NCI-H2171 treated with DMSO at 0.1 percent for 48 hours (cell line): ENCODE results near the gene TBC1D5.
"Not testable (repeated sequence)": the region's sequence is repeated elsewhere in the genome, so short reads cannot be mapped to it uniquely, and the experiment has no call there.

Experiments
- DNase-seq: peaks from one replicate; lab custom pipeline; 2025; lab: John Stamatoyannopoulos, UW

Gene TBC1D5

DNA sequence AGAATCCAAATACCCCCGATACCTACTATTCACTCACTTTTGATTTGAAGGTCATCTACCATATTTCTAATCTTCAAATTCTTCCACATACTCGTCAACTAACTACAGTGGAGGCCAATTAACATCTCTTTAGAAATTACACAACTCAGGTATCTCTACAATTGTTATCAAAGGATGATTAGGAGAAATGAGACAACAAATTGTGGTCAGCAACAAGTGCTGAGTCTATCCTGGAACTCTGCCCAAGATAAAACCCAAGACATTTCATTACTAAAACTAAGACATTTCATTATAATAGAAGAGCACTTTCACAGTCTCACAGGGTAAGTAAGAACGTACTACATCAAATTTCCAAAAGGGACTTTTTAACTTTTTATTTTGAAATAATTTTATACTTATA lies 100.0 kb downstream of the TBC1D5 start:
- no peak for DNase-seq

GRCh38 chr3:17640466-17640865 lies 102.0 kb downstream of the TBC1D5 start:
- no peak for DNase-seq

DNA sequence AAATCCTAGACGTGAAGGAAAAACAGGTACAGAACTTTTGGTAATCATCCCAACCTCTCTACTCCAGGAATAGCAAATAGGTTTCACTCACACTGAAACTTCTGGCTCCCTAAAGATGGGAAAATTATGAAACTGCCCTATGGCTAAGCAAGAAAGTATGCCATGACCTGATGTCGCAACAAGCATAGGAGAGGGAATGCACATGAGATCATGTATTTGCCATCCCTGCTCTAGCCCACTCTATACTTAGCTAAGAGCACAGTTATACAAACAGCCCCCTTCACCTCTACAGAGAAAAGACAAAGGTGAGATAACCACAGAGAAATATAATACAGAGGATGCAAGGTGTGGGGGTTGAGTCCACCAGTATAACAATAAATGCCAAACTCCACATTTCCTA lies 102.7 kb downstream of the TBC1D5 start:
- no peak for DNase-seq

GRCh38 chr3:17639257-17639656 lies 103.2 kb downstream of the TBC1D5 start:
- DNase-seq = no peak

GRCh38 chr3:17638356-17638755 lies 104.1 kb downstream of the TBC1D5 start:
- DNase-seq = no peak

GRCh38 chr3:17635675-17636074 lies 106.8 kb downstream of the TBC1D5 start:
- not testable (repeated sequence) for DNase-seq

DNA sequence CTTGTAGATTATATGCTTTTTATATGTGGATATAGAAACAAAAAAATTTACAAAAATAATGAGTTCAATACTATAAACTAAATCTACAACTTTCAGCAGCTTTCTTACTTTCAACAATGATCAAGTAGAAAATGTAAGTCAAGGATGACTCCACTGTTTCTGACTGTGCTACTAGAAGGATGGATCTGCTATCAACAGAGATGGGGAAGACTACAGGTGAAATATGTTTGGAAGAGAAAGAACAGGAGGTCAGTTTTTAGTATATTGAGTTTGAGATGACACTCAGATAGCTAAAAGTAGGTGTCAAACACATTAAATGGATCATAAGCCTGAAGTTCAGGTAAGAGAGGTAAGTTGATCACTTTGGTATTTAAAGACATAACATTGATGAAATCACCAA lies 107.5 kb downstream of the TBC1D5 start:
- DNase-seq = no peak

DNA sequence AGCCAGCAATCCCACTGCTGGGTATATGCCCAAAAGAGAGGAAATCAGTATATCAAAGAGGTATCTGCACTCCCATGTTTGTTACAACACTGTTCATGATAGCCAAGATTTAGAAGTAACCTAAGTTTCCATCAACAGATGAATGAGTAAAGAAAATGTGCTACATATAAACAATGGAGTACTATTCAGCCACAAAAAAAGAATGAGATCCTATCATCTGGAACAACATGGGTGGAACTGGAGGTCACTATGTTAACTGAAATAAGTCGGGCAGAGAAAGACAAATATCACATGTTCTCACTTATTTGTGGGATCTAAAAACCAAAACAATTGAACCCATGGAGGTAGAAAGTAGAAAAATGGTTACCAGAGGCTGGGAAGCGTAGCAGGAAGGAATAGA lies 108.2 kb downstream of the TBC1D5 start:
- no peak for DNase-seq

DNA sequence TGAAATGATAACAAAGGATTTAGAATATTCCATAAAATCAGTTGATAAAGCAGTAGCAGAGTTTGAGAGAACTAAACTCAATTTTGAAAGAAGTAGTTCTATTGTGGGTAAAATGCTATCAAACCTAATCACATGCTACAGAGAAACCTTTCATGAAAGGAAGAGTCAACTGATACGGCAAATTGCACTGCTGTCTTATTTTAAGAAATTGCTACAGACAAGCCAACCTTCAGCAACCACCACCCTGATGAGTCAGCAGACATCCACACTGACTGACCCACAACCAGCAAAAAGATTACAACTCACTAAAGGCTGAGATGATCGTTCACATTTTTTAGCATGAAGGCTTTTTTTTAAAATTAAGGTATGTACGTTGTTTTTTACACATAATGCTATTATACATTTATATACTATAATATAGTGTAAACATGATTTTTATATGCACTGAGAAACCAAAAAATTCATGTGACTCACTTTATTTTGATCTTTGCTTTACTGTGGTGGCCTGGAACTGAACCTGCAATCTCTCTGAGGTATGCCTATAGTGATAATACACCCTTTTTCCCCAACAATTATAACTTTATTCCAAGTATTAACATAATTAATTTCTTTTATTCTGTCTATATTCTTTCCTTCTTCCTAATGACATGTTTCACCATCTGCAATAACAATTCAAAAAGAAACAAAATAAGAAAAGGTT lies 109.9 kb downstream of the TBC1D5 start:
- DNase-seq = no peak

DNA sequence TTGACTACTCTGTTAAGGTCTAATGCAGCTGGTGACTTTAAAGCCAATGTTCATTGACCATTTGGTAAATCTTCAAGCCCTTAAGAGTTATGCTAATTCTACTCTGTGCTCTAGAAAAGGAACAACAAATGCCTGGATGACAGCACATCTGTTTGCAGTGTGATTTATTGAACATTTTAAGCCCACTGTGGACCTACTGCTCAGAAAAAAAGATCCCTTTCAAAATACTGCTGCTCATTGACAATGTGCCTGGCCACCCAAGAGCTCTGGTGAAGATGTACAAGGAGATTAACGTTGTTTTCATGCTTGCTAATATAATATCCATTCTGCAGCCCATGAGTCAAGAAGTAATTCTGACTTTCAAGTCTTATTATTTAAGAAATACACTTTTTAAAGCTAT lies 110.8 kb downstream of the TBC1D5 start:
- DNase-seq = no peak

DNA sequence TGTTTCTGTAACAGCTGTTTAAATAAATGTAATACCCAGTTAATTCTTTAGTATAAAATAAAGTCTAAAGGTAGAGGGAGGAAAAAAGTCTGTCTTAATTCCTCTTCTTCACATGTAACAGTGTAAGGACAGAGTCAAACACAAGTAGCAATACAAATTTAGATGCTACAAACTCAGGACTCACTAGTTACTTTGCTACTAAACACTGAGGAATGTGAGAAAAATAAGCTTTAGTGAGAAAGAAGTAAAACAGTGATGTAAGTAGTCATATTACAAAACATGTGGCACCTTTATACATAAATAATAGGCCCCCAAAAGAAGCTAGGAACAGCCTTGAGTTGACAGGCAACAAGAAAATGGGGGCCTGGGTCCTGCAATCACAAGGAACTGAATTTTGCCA lies 113.0 kb downstream of the TBC1D5 start:
- no peak for DNase-seq

DNA sequence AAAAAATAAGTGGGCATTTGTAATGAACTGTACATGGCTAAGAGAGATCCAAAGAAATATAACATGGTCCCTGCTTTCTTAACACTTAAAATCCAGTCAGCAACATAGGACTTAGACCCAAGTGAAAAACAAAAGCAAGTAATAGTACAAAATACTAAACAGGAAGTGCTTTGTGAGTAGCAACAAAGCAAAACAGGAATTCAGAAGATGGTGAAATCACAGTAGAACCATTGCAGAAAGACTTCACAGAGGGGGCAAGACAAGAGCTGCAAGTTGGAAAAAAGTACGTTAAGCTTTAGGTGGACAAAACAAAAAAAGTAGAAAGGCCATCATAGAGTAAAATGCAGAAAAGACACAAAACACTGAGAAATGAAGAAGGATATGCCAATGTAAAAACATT lies 116.0 kb downstream of the TBC1D5 start:
- DNase-seq = no peak

GRCh38 chr3:17625133-17625532 lies 117.3 kb downstream of the TBC1D5 start:
- DNase-seq = no peak

DNA sequence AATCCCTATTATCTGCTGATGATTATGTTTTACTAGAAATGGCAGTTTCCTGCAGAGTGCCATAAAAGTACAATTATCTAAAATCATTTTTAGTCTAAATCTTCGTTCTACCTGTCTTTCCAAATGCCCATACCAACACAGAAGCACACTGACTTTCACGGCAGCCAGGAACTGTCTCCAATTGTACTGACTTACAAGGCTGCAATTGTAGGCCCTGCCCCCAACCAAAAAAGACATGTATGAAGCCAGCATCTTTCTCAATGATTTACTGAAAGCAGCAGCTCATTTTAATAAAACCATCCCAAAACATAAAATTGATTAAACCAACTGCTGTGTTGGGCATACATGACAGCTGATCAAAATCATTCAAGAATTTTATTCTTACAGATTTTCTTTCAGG lies 119.0 kb downstream of the TBC1D5 start:
- DNase-seq = no peak

DNA sequence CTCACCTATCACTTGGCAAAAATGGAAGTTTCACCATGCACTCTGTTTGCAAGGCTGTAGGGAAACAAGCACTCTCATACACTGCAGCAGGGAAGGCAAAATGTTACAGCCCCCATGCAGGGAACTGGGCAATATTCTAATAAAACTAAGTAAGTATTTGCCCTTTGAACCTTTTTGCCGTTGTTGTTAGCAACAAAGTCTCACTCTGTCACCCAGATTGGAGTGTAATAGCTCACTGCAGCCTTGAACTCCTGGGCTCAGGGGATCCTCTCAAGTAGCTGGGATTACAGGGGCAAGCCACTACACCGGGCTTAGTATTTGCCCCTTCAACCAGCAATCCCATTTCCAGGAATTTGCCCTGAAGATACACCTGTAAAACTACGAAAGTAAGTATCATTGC lies 122.5 kb downstream of the TBC1D5 start:
- DNase-seq = no peak

DNA sequence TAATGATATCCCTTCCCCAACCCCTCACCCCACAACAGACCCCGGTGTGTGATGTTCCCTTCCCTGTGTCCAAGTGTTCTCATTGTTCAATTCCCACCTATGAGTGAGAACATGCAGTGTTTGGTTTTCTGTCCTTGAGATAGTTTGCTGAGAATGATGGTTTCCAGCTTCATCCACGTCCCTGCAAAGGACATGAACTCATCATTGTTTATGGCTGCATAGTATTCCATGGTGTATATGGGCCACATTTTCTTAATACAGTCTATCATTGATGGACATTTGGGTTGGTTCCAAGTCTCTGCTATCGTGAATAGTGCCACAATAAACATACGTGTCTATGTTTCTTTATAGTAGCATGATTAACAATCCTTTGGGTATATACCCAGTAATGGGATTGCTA lies 129.4 kb downstream of the TBC1D5 start:
- DNase-seq = not testable (repeated sequence)

- no peak for DNase-seq
These were observed 134.5 kb downstream of the TBC1D5 start for GRCh38 chr3:17607905-17608304.

DNA sequence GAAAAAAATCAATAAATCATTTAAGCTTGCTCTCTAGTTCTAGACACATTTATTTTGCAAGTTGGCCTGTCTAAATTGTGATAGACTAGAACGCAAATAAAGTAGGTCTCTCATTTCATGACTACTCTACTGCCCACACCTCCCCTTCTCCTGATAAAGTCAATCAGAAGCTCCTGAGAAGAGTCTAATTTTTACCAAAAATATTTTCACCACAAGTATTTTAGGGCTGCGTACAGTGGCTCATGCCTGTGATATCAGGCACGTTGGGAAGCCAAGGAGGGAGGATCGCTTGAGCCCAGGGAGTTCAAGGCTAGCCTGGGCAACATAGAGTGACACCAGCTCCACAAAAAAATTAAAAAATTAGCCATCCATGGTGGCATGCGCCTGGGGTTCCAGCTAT lies 136.5 kb downstream of the TBC1D5 start:
- DNase-seq = no peak

DNA sequence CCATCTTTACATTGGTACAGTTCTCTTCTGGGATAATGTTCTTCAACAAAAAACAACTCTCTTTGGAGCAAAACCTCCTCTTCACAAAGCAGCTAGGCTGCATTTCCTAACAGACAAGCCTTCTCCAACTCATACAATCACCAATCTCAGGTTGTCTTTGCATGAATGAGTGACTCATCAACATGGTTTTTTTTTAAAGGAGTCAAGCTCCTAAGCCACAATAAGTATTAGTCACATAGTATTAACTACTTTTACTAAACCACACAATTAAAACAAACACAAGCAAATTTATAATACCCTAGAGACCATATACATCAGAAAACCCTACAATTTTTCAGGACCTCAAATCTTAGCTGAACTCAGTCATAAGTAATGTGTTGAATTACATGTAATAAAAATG lies 137.4 kb downstream of the TBC1D5 start:
- DNase-seq = no peak

DNA sequence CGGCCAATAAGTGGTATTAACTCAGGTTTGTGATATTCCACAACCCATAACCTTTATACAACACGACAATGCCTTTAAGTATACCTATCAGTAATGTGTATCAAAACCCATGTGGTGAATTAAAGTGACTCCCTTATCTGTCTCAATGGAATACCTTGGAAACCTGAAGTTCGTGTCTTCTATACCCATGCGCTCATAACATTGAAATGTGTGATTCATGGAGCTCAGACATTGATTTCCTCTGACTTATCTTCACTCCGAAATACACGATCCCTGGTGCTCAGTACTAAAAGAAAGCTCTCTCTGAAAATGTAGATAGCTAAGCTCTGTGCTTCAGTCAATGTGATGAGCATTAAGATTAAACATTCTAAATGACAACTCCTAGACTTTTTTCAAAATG lies 140.3 kb downstream of the TBC1D5 start:
- no peak for DNase-seq

- no peak for DNase-seq
These were observed 149.5 kb downstream of the TBC1D5 start for GRCh38 chr3:17592956-17593355.

DNA sequence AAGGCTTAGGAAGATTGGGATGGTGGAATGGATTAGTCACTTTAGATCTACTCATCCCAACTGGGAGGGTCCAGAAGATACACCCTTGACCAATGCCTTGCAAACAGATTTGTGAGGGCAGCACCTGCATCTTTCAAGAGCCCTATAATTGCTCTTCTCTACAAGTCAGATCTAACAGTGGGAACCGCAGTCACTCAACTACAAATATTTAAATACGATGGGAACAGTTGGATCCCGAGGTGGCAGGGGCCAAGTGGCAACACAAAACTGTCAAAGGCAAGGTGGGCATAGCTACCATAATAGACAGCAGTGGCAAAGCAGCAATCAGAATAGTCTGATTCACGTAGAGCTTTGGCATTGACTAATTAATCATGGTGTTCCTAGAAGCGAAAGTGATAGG lies 152.0 kb downstream of the TBC1D5 start:
- DNase-seq = no peak

DNA sequence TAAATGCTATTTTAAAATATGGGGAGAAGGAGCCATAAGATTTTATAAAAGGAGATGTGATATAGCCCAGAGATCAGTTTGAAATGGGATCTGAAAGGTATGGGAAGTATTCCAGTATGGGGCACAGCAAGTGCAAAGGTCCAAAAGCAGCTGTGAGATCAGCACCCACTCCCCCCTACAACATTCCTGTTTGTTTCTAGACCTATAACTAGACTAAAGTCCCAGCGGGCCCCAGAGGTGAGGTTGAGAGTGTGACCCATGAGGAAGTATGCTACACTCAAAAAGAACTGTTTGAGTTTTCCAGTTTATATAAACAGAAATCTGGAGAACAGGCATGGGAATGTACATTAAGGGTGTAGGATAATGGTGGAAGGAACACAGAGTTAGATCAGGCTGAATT lies 152.5 kb downstream of the TBC1D5 start:
- DNase-seq = no peak

GRCh38 chr3:17588422-17588821 lies 154.0 kb downstream of the TBC1D5 start:
- DNase-seq = no peak
